Esophagus squamous epithelium (tissue), 5 donors: ENCODE data around the gene CDCA5. TPM values are rescaled to one million over a fixed set of nuclear protein-coding genes. Genes with fewer than 3 reads are reported as not detected.

Source experiments
- DNase-seq: peaks from one replicate; lab custom pipeline; 2025; lab: John Stamatoyannopoulos, UW
- H3K27ac ChIP-seq, 4 donors: fragments of 200-600 bp; sonication (generic); one replicate each; pipeline ENCODE4 v1.5.1; 2016 to 2019; ENCODE audit warnings: mild to moderate bottlenecking in 1 of 4
- H3K27me3 ChIP-seq, 4 donors: fragments of 200-600 bp; sonication (generic); 1 replicate in 3 of 4; 2 replicates in 1 of 4; pipeline versions ENCODE4 v1.5.1 to v1.6.0; 2017 to 2021; ENCODE audit warnings: antibody characterized with exemption in 1 of 4
- H3K36me3 ChIP-seq, 3 donors: fragments of 200-600 bp; sonication (generic); one replicate each; pipeline ENCODE4 v1.5.1; 2016 to 2019
- H3K4me1 ChIP-seq, 3 donors: fragments of 200-600 bp; sonication (generic); one replicate each; pipeline ENCODE4 v1.5.1; 2017 to 2019
- H3K4me3 ChIP-seq, 4 donors: fragments of 200-600 bp; sonication (generic); 1 replicate in 3 of 4; 2 replicates in 1 of 4; pipeline ENCODE4 v1.5.1; 2016 to 2019; ENCODE audit warnings: mild to moderate bottlenecking in 2 of 4, moderate library complexity in 1 of 4
- H3K9me3 ChIP-seq, 3 donors: fragments of 200-600 bp; sonication (generic); one replicate each; pipeline ENCODE4 v1.5.1; 2016 to 2019
- POLR2A ChIP-seq, 4 donors: fragments of 450-650 bp; IDR thresholded peaks; one replicate each; pipeline ENCODE4 v1.6.1; 2017; ENCODE audit warnings: antibody characterized with exemption in 4 of 4, mild to moderate bottlenecking in 4 of 4, moderate library complexity in 3 of 4
- WGBS, 2 donors: methylation state at CpG; one replicate each; pipeline ENCODE4 v1.1.5; 2018; 5-methylcytosine and 5-hydroxymethylcytosine counted together
- intact Hi-C: fragments of 100-400 bp; cut with DNase I; formaldehyde crosslinking; loops from one replicate; pipeline ENCODE4 v1.15.0; 2022
- total RNA-seq, 4 donors: library from RNA; depleted of rRNA; stranded (reverse); fragments of >200 nt; gene quantifications; one replicate each; pipeline ENCODE4 v1.1.0, GENCODE V29; 2016
- TF ChIP-seq, protein P1 (sequence below), 6 experiments: fragments of 450-650 bp in 4 of 6; fragments of 200-600 bp in 2 of 6; sonication (generic) in 2 of 6; IDR thresholded peaks; one replicate each; pipeline ENCODE4 v1.5.1; 2016 to 2019; ENCODE audit warnings: antibody characterized with exemption in 6 of 6, mild to moderate bottlenecking in 4 of 6, moderate library complexity in 4 of 6
- donor health status: DM: yes; HTN: yes; CAD: no.

CDCA5 gene
- total RNA-seq, 4 donors from 2014 or later, result 3.1 to 14.3 (median 9.0) TPM

DNA sequence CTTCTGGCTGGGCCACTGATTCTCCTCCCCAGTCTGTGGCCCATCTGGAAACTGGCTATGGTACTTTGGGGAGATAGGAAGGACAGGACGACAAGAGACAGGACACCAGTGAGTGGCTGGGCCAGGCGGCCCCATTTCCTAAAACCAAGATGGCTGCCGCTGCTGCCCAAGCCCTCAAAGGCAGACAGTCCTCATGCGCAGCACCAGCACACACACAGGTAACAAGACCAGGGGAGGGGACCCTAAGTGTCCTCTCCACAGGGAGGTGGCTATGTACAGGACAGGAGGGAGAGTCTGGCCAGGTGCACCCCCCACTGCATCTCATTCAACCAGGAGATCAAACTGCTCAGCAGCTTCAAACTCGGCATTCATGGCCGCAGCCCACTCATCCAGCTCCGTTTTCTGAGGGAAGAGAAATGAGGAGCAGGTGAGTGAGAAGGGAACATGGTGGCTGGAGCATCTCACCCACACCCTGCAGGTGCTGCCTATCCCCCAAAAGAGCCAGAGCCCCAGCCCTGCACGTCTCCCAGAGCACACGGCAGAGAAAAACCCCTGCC is 5.0 kb downstream of the CDCA5 start:
- H3K36me3 ChIP-seq, result no peaks in the 10 kb centered on the region
- intact Hi-C loops, result no loop called here
- H3K27ac ChIP-seq, result no peak overlapping the region
- TF ChIP-seq, protein P1, sequence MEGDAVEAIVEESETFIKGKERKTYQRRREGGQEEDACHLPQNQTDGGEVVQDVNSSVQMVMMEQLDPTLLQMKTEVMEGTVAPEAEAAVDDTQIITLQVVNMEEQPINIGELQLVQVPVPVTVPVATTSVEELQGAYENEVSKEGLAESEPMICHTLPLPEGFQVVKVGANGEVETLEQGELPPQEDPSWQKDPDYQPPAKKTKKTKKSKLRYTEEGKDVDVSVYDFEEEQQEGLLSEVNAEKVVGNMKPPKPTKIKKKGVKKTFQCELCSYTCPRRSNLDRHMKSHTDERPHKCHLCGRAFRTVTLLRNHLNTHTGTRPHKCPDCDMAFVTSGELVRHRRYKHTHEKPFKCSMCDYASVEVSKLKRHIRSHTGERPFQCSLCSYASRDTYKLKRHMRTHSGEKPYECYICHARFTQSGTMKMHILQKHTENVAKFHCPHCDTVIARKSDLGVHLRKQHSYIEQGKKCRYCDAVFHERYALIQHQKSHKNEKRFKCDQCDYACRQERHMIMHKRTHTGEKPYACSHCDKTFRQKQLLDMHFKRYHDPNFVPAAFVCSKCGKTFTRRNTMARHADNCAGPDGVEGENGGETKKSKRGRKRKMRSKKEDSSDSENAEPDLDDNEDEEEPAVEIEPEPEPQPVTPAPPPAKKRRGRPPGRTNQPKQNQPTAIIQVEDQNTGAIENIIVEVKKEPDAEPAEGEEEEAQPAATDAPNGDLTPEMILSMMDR (IDR thresholded peaks at IDR 0.05), result no peak
- TF ChIP-seq POLR2A (IDR thresholded peaks at IDR 0.05), result no peak
- H3K27me3 ChIP-seq, result no peaks in the 10 kb centered on the region
- H3K4me3 ChIP-seq, result no peak overlapping the region
- WGBS, 2 donors, result 67 to 85% methylated on average over 2 to 8 of the region's 9 CpGs
- DNase-seq, result no peak
- H3K9me3 ChIP-seq, result no peaks in the 10 kb centered on the region
- H3K4me1 ChIP-seq, result peaks cover 4 to 14% (median 7%) of the 10 kb centered on the region in 3 donors

DNA sequence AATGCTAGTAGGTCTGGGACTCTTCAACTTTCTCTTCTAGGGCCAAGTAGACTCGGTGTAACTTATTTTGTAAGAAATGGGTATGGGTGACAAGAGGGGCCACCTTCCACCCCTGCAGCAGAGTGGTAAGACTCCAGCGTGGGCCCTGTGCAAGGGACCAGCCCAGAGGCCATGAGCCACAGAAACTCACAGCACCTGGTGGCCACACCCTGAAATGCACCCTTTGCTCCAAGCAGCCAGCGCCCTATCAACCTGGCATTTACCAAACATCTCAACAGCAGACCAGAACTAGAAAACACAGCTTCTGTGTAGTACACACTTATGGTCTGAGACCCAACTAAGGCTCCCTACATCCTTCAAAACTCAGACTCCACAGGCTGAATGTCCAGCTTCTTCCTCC is 5.7 kb downstream of the CDCA5 start:
- TF ChIP-seq, protein P1 (IDR thresholded peaks at IDR 0.05), result peak; percentile 33 to 83 (median 67)
- no peak for TF ChIP-seq POLR2A (IDR thresholded peaks at IDR 0.05)
- intact Hi-C loops, result no loop called here
- H3K27ac ChIP-seq, result no peak overlapping the region
- DNase-seq, result no peak
- no peaks in the 10 kb centered on the region for H3K36me3 ChIP-seq
- no peaks in the 10 kb centered on the region for H3K9me3 ChIP-seq
- no peaks in the 10 kb centered on the region for H3K27me3 ChIP-seq
- WGBS, 2 donors, result 45% methylated on average over 3 of the region's 3 CpGs; no CpG with 5 or more reads in 1 of the 2 donors
- peaks cover under 1 to 7% (median 1%) of the 10 kb centered on the region in 3 donors for H3K4me1 ChIP-seq
- H3K4me3 ChIP-seq, result no peak overlapping the region

DNA sequence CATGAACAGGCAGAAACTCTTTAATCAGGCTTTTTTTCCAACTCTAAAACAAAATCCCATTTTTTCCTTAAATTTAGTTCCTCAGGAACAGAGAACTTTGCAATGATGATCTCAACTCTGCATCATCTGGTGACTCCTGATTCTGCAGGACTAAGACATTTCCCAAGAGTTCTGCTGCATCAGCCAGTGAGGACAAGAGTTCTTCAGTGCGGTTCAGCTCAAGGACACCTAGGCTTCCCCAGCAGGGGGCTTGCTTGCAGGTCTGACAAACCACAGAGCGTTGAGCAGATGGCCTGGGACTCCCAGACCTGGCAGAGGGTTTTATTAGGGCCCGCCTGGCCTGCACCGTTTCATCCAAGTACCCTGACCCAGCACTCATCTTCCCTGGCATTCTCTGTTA is 6.4 kb downstream of the CDCA5 start:
- H3K4me3 ChIP-seq, result no peak overlapping the region
- intact Hi-C loops, result no loop called here
- no peaks in the 10 kb centered on the region for H3K27me3 ChIP-seq
- WGBS, 2 donors, result 79 to 83% methylated on average over 1 to 4 of the region's 4 CpGs
- H3K36me3 ChIP-seq, result no peaks in the 10 kb centered on the region
- no peak overlapping the region for H3K27ac ChIP-seq
- DNase-seq, result no peak
- peaks cover 0 to under 1% (median 0%) of the 10 kb centered on the region in 3 donors for H3K4me1 ChIP-seq
- no peaks in the 10 kb centered on the region for H3K9me3 ChIP-seq
- TF ChIP-seq POLR2A (IDR thresholded peaks at IDR 0.05), result no peak
- TF ChIP-seq, protein P1 (IDR thresholded peaks at IDR 0.05), result no peak

DNA sequence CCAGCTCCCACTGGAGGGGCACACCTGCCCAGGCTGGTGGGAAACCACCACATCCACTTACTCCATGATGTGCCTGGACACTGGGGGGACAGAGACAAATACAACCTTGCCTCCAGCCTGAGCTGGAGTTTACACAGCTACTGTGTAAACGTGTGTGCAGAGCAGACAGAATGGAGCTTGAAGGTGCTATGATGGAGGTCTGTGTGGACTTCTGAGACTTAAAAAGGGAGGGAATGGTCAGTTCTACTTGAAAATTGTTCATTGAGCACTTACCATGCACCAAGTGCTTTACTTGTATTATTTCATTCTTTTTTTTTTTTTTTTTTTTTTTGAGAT is 11.2 kb downstream of the CDCA5 start:
- H3K9me3 ChIP-seq, result no peaks in the 10 kb centered on the region
- no peak overlapping the region for H3K27ac ChIP-seq
- no peak overlapping the region for H3K4me3 ChIP-seq
- no peaks in the 10 kb centered on the region for H3K4me1 ChIP-seq
- H3K36me3 ChIP-seq, result no peaks in the 10 kb centered on the region
- no peak for DNase-seq
- H3K27me3 ChIP-seq, result no peaks in the 10 kb centered on the region
- intact Hi-C loops, result no loop called here
- WGBS, 2 donors, result 22 to 64% methylated on average over 1 of the region's 1 CpG
- TF ChIP-seq POLR2A (IDR thresholded peaks at IDR 0.05), result no peak
- TF ChIP-seq, protein P1 (IDR thresholded peaks at IDR 0.05), result no peak

DNA sequence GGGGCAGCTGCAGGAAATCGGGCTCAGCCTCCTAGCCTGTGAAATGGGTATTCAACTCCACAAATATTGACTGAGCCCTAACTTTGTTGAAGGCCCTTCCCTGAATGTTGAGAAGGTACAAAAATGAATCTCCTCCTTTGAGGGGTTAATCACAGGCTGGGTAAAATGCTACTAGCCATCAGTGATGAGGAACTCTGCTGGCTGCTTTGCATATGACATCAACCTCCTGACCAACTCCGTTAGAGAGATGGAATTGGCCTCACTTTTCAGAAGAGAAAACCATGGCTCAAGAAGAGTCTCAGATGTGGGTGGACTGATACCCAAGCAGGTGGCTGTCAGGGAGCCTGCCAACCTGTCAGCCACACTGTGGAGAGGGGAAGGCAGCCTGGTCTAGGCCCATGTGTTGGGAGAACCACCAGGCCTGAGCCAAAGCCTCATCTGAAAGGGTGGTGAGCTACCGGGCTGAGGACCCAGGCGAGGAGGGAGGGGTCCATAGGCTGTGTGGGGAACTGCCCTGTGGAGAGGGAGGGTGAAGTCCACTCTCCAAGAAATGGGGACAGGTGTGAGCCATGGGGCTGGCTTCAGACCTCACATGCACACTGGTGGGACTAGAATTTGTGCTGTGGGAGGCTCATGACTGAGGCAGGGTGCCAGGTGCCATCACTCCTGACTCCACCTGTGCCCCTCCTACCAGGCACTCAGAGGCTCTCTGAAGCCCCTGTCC is 11.8 kb downstream of the CDCA5 start:
- no peak for TF ChIP-seq POLR2A (IDR thresholded peaks at IDR 0.05)
- TF ChIP-seq, protein P1 (IDR thresholded peaks at IDR 0.05), result no peak
- intact Hi-C loops, result no loop called here
- H3K27me3 ChIP-seq, result no peaks in the 10 kb centered on the region
- no peaks in the 10 kb centered on the region for H3K9me3 ChIP-seq
- H3K4me1 ChIP-seq, result no peaks in the 10 kb centered on the region
- WGBS, 2 donors, result 53 to 74% methylated on average over 4 of the region's 4 CpGs
- no peak for DNase-seq
- no peaks in the 10 kb centered on the region for H3K36me3 ChIP-seq
- no peak overlapping the region for H3K27ac ChIP-seq
- H3K4me3 ChIP-seq, result no peak overlapping the region
